Skin of body (tissue), 2 donors: Measurements from ENCODE around the gene ZNF783. TPM values are rescaled to one million over a fixed set of nuclear protein-coding genes. Genes with fewer than 3 reads are reported as not detected.
A peak's percentile ranks its signal among the peaks of the same experiment; 100 is the strongest.
"Not testable (repeated sequence)": the region's sequence is repeated elsewhere in the genome, so short reads cannot be mapped to it uniquely, and the experiment has no call there.

ENCODE experiments used
- DNase-seq: peaks from one replicate; lab custom pipeline; 2025; lab: John Stamatoyannopoulos, UW
- total RNA-seq: library from RNA; depleted of rRNA; stranded (reverse); fragments of >200 nt; gene quantifications from one replicate; pipeline ENCODE4 v1.2.3, GENCODE V29; 2014

The ZNF783 gene
- 10.2 TPM for total RNA-seq

- peak; percentile 83 for DNase-seq
Measured at GRCh38 chr7:149261829-149262617, at the start of gene ZNF783. TSS of gene ZNF783 (plus strand) at chr7:149262196. CDS start at chr7:149262334, 138 bp downstream.

DNA sequence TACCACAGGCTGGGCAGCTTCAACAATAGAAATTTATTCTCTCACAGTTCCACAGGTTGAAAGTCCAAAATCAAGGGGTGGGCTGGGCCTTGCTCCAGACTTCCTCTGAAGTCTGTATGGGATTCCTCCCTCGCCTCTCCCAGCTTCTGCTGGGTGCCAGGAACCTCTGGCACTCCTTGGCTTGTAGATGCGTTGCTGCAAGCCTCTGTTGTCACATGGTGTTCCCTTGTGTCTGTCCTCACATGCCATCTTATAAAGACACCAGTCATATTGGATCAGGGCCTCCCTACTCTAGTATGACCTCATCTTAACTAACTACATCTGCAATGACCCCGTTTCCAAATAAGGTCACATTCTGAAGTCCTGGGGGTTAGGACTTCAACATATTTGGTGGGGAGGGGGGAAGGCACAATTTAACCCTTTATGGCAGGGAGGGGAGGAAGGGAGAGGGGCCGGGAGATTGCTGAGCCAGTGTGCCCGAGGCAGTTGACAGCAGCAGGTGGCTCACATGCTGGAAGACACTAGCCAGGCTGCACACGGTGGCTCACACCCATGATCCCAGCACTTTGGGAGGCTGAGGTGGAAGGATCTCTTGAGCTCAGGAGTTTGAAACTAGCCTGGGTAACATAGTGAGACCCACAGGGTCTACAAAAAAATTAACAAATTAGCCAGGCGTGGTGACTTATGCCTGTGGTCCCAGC, 47.8 kb upstream of the ZNF783 start:
- no peak for DNase-seq

DNA sequence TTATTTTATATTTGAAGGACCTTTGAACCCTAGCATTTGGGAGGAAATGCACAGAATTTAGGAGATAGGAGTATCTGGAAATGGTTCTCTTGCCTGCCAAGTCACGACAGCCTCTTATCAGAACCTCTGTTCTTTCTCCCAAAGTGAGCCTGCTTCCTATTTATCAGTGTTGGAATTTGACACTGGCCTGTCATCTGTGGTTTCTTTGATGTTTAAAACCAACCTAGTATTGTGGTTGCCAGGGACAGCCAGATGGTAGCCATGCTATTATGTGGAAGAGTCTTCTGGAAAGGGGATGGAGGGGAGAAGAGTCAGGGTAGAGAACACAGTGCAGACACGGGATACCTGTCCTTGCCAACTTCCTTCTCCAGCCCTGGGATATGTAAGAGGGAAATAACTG, 45.6 kb upstream of the ZNF783 start:
- no peak for DNase-seq

GRCh38 chr7:149217570-149217969, 44.4 kb upstream of the ZNF783 start:
- DNase-seq: no peak

DNA sequence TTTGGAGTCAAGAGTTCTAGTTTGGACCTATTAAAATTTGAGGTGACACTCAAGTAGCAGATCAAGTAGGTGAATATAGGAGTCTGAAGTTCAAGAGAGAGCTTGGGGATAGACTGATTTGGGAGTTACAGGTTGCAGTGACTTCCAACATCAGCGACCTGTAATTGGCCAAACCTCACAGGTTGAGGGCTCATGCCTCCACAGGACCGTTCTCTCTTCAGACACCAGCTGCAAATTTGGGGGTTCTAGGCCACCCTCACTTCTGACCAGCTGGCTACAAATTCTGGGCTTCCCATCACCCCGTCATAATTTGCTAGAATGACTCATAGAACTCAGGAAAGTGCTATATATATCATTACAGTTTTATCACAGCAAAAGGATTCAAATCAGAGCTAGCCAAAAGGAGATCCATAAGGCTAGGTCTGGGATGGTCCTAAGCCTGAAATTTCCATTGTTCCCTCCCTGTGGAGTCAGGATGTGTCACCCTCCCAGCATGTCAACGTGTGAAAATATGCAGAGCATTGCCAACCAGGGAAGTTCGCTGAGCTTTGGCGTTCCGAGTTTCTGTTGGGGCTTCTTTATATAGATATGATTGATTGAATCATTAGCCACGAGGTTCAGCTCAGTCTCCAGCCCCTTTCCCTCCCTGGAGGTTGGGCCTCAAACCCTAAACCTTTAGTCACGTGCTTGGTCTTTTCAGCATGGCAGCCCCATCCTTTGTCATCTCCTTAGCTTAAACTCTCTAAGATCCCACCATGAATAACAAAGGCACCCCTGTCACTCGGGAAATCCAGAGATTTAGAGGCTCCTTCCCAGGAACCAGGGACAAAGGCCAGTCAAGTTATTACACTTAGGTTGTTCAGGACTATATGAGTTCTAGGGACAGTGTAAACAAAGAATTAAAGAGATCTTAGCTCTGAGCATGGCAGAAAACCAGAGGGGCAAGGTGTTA, 43.3 kb upstream of the ZNF783 start:
- DNase-seq: no peak

DNA sequence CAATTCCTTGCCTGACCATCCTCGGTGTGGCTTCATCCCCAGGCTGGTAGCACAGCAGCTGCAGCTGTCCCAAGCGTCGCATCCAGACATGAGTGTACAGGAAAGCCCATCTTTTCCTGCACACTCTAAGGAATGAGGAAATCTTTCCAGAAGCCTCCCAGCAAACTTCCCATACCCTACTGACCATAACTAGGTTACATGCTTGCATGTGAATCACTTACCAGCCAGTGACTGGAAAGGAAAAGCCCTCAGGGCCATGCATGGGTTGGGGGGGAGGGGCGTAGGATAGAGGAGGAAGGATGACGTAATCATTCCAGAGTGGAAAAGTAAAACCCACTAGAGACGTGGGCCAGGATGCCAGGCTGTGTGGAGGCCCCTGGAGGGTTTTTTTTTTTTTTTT, 41.5 kb upstream of the ZNF783 start:
- no peak for DNase-seq

DNA sequence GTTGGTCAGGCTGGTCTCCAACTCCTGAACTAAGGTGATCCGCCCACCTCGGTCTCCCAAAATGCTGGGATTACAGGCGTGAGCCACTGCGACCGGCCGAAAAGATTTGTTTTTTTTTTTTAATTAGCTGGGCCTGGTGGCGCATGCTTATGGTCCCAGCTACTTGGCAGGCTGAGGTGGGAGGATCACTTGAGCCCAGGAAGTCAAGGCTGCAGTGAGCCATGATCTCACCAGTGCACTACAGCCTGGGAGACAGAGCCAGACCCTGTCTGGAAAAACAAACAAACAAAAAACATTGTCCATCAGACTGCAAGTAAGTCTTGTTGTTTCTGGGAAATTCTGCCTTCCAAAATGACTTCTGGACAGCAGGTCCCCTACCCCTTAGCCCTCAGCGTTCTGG, 38.8 kb upstream of the ZNF783 start:
- DNase-seq: no peak

- no peak for DNase-seq
Measured at GRCh38 chr7:149223761-149224160, 38.2 kb upstream of the ZNF783 start.

DNA sequence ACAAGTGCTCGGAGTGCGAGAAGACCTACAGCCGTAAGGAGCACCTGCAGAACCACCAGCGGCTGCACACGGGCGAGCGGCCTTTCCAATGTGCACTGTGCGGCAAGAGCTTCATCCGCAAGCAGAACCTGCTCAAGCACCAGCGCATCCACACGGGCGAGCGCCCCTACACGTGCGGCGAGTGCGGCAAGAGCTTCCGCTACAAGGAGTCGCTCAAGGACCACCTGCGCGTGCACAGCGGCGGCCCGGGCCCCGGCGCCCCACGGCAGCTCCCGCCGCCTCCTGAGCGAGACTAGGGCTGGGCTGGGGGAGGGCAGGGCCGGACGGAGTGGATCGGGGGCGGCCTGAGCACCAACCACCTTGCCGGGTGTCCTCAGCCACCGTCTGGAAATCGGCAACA, 37.6 kb upstream of the ZNF783 start:
- no peak for DNase-seq

- no peak for DNase-seq
Measured at GRCh38 chr7:149225106-149225505, 36.9 kb upstream of the ZNF783 start.

DNA sequence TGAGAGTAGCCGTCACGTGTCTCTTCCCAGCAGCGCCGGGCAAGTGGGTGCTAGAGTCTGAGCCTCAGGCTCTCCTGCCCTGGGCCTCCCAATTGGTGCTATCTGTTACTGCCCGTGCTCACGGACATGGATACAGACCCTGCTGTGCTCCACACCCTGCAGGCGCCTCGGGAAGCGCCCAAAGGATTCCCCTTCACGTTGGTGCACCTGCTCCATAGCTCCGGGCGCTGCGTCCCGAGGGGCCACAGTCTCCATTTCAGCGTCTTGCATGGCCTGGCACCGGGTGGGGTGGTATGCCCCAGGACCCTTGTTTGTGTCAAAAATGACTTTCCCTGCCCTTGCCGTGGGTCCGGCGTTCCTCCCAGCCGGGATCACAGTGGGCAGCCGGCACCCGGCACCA, 36.3 kb upstream of the ZNF783 start:
- DNase-seq: no peak

DNA sequence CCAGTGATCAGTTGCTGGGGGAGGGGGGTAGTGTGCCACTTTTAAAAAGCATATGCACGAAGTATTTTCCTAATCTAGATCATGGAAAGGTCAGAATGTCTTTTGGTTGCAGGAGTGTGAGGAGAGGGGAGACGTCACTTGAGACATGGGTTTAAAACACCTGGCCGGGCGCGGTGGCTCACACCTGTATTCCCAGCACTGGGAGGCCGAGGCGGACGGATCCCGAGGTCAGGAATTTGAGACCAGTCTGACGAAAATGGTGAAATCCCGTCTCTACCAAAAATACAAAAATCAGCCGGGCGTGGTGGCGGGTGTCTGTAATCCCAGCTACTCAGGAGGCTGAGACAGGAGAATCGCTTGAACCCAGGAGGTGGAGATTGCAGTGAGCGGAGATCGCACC, 35.6 kb upstream of the ZNF783 start:
- DNase-seq: not testable (repeated sequence)

GRCh38 chr7:149226840-149227494, 35.0 kb upstream of the ZNF783 start:
- DNase-seq: no peak

- DNase-seq: no peak
Measured at GRCh38 chr7:149228831-149229471, 33.0 kb upstream of the ZNF783 start.

DNA sequence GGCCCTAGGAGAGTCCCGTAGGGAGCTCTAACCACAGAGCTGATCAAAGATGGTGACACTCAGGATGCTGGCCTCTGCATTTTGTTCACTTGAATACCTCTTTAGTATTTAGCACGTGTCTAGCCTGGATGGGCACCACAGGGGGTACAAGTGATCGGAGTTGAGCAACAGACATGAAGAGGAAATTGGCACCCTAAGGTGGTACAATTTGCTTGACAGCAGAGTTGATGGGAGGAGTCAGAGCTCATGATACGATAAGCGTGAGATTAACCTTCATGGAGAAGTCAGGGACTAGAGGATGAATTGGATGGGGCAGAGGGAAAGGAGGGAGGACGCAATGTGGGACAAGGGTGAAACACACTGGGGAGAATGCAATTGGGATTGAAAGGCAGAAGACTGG, 32.5 kb upstream of the ZNF783 start:
- no peak for DNase-seq

DNA sequence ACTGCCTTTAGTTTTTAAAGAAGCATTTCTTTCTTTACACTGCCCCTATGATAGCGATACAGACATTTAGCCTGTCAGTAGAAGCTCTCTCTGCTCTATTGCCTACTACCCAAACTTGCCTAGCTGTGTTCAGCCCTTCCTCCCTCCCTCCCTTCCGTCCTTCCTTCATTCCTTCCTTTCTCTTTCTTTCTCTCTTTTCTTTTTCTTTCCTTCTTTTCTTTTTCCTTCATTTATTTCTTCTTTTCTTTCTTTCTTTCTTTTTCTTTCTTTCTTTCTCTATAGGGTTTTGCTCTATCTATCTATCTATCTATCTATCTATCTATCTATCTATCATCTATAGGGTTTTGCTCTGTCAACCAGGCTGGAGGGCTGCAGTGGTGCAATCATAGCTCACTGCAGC, 29.6 kb upstream of the ZNF783 start:
- no peak for DNase-seq

GRCh38 chr7:149233655-149234204, 28.3 kb upstream of the ZNF783 start:
- not testable (repeated sequence) for DNase-seq

DNA sequence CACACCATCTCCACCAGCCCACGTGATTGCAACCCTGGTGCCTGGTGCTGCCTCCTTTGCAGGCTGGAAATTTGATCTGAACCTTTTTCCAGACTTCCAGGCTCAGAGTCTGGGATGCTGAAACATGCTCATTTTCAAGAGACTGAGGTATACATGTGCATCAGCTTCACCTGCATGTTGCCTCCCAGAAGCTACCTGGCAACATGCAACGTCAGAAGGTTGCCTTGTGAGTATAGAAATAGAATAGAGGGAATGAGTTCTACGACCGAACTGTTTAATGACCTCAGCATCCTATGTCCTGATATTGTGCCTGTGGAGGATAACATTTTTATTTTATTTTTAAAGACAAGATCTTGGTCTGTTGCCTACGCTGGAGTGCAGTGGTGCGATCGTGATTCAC, 24.5 kb upstream of the ZNF783 start:
- no peak for DNase-seq

DNA sequence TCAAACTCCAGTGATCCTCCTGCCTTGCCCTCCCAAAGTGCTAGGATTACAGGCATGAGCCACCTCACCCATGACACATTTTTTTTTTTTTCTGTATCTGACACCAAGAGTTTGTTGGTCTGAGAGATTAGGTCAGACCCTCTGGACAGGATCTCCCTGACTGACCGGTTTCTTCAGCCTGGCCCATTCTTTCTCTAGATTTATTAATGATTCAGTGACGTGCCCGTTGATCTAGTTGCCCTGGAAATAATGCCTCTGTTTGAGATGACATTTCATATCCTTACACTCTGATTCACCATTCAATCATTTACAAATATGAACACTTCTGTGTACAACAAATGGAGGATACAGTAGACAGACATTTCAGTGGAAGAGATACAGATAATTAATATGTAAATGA, 23.9 kb upstream of the ZNF783 start:
- no peak for DNase-seq

GRCh38 chr7:149239345-149240143, 22.5 kb upstream of the ZNF783 start, which contains the start of gene ZNF212:
TSS of gene ZNF212 (plus strand) at chr7:149239651. CDS start at chr7:149239779, 128 bp downstream.
- peak; percentile 64 for DNase-seq
